Prostate gland (tissue), 2 donors: Measurements from ENCODE around the gene SEC14L6. TPM values are rescaled to one million over a fixed set of nuclear protein-coding genes. Genes with fewer than 3 reads are reported as not detected.
"Not testable (repeated sequence)": the region's sequence is repeated elsewhere in the genome, so short reads cannot be mapped to it uniquely, and the experiment has no call there.

ENCODE experiments used
- DNase-seq: peaks from one replicate; pipeline ENCODE4 v3.0.0-alpha.2; 2019; ENCODE audit warnings: low spot score
- H3K27ac ChIP-seq, 2 donors: fragments of 200-600 bp; sonication (generic); 2 replicates each; pipeline ENCODE4 v1.5.1; 2017 to 2019
- H3K27me3 ChIP-seq: fragments of 200-600 bp; sonication (generic); replicated peaks from 2 replicates; pipeline ENCODE4 v1.5.1; 2019; ENCODE audit not compliant: insufficient read depth
- H3K36me3 ChIP-seq, 2 donors: fragments of 200-600 bp; sonication (generic); 1 replicate in 1 of 2; 2 replicates in 1 of 2; pipeline versions ENCODE4 v1.5.1 to v1.8.1; 2017 to 2019
- H3K4me1 ChIP-seq: fragments of 200-600 bp; sonication (generic); replicated peaks from 2 replicates; pipeline ENCODE4 v1.5.1; 2019
- H3K4me3 ChIP-seq, 2 donors: fragments of 200-600 bp; sonication (generic); 2 replicates each; pipeline ENCODE4 v1.5.1; 2017 to 2019
- H3K9me3 ChIP-seq: fragments of 200-600 bp; sonication (generic); 2 replicates; pipeline ENCODE4 v1.5.1; 2017
- POLR2A ChIP-seq: fragments of 450-650 bp; IDR thresholded peaks from one replicate; pipeline ENCODE4 v1.6.1; 2016; ENCODE audit warnings: antibody characterized with exemption, mild to moderate bottlenecking
- POLR2AphosphoS5 ChIP-seq: sonication (generic); formaldehyde crosslinking; IDR thresholded peaks from one replicate; pipeline ENCODE4 v1.6.1; 2017; ENCODE audit warnings: antibody characterized with exemption
- WGBS: methylation state at CpG from one replicate; pipeline ENCODE4 v1.1.5; 2018; 5-methylcytosine and 5-hydroxymethylcytosine counted together
- intact Hi-C: fragments of 100-400 bp; cut with DNase I; formaldehyde crosslinking; loops from one replicate; pipeline ENCODE4 v1.14.2; 2022
- total RNA-seq, 2 donors: library from RNA; depleted of rRNA; stranded (reverse); fragments of >200 nt; gene quantifications; one replicate each; pipeline ENCODE4 v1.1.0, GENCODE V29; 2016
- TF ChIP-seq, protein P1 (sequence below), 4 experiments: fragments of 200-600 bp in 2 of 4; fragments of 450-650 bp in 2 of 4; sonication (generic) in 2 of 4; IDR thresholded peaks; 1 replicate in 3 of 4; 2 replicates in 1 of 4; pipeline ENCODE4 v1.5.1; 2016 to 2019; ENCODE audit warnings: antibody characterized with exemption in 4 of 4, mild to moderate bottlenecking in 2 of 4, moderate library complexity in 2 of 4

The SEC14L6 gene
- total RNA-seq, 2 donors from 2014 or later = 0.23 to 22.9 TPM

DNA sequence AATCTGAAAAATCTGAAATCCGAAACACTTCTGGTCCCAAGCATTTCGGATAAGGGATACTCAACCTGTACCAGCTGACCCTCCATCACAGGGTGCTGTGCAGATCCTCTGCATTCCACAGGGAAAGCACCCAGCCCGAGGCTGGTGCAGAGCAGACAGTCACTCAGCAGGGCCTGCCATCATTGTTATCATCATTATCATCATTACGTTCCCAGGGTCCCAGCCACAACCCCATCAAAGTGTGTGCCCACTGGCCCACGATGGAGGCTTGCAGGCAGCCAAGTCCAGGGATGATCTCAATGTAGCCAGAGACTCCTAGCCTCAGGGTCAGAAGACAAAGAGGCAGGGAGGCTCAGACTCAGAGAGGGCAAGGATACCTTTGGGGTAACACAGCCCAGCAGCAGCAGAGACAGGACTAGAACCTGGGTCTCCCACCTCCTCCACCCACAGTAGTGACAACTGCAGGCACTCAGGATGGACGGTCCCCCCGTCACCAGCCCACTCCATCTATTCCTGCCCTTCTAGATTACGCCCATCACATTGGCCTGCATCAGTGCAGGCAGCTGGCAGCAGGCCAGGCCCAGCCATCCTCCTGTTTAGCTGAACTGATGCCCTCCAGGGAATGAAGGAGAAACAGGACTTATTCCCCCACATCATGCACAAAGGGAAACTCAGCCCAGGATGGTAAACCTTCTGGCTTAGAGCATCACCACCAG lies 17.7 kb upstream of the SEC14L6 start:
- DNase-seq = no peak
- H3K36me3 ChIP-seq = no peaks in the 10 kb centered on the region
- TF ChIP-seq, protein P1, sequence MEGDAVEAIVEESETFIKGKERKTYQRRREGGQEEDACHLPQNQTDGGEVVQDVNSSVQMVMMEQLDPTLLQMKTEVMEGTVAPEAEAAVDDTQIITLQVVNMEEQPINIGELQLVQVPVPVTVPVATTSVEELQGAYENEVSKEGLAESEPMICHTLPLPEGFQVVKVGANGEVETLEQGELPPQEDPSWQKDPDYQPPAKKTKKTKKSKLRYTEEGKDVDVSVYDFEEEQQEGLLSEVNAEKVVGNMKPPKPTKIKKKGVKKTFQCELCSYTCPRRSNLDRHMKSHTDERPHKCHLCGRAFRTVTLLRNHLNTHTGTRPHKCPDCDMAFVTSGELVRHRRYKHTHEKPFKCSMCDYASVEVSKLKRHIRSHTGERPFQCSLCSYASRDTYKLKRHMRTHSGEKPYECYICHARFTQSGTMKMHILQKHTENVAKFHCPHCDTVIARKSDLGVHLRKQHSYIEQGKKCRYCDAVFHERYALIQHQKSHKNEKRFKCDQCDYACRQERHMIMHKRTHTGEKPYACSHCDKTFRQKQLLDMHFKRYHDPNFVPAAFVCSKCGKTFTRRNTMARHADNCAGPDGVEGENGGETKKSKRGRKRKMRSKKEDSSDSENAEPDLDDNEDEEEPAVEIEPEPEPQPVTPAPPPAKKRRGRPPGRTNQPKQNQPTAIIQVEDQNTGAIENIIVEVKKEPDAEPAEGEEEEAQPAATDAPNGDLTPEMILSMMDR (IDR thresholded peaks at IDR 0.05) = no peak
- TF ChIP-seq POLR2AphosphoS5 (no peak), POLR2A (no peak)
- H3K9me3 ChIP-seq = no peaks in the 10 kb centered on the region
- no peak overlapping the region for H3K27ac ChIP-seq
- no peak overlapping the region for H3K4me3 ChIP-seq
- no peaks in the 10 kb centered on the region for H3K27me3 ChIP-seq
- 72% methylated on average over 8 of the region's 8 CpGs for WGBS
- intact Hi-C loops = no loop called here
- H3K4me1 ChIP-seq = no peaks in the 10 kb centered on the region

DNA sequence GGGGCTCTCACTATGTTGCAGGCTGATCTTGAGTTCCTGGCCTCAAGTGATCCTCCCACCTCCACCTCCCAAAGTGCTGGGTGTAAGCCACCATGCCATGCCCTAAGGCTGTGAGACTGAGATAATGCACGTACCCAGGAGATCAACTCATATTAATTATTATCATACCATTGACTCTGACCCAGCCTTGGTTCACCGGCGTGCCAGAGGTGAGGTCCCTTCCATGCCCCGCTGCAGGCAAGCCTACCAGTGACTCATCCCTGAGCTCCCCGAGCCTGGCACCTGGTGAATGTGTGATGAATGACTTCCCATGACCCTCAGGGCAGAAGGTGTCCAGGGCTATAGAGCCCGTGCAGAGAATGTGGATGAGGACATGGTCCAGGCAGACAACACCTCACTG lies 15.8 kb upstream of the SEC14L6 start:
- Histone ChIP-seq H3K27ac (no peak overlapping the region), H3K27me3 (no peaks in the 10 kb centered on the region), H3K4me3 (no peak overlapping the region), H3K36me3 (no peaks in the 10 kb centered on the region), H3K4me1 (no peaks in the 10 kb centered on the region), H3K9me3 (no peaks in the 10 kb centered on the region)
- 80% methylated on average over 6 of the region's 6 CpGs for whole genome bisulfite sequencing
- no peak for DNase-seq
- TF ChIP-seq, protein P1 (IDR thresholded peaks at IDR 0.05) = no peak
- TF ChIP-seq POLR2AphosphoS5 (no peak), POLR2A (no peak)
- intact Hi-C loops = no loop called here

- TF ChIP-seq POLR2AphosphoS5 = no peak
- TF ChIP-seq, protein P1 (IDR thresholded peaks at IDR 0.05) = no peak
- no peak for TF ChIP-seq POLR2A
These were observed 15.1 kb upstream of the SEC14L6 start for GRCh38 chr22:30561402-30562189.

DNA sequence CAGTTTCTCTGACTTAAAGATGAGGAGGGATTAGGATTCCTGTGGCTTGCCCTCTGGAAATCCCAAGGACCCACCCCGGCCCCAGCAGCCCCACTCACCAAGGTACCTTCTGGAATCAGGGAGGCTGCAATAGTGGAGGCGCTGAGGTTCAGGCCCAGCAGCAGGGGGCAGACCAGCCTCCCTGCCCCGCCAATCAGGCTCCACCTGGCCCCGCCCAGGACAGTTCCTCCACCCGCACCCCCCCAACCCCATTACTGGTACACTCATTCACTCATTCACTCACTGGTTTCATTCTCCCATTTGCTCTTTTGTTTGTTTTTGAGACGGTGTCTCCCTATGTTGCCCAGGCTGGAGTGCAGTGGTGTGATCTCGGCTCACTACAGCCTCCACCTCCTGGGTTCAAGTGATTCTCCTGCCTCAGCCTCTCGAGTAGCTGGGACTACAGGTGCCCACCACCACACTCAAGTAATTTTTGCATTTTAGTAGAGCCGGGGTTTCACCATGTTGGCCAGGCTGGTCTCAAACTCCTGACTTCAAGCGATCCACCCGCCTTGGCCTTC lies 14.2 kb upstream of the SEC14L6 start:
- H3K9me3 ChIP-seq, H3K36me3 ChIP-seq, DNase-seq, H3K27ac ChIP-seq, H3K27me3 ChIP-seq, H3K4me1 ChIP-seq, intact Hi-C loops, H3K4me3 ChIP-seq: not testable (repeated sequence)
- WGBS = 90% methylated on average over 11 of the region's 11 CpGs

More at GRCh38 chr22:30561402-30562189, 15.1 kb upstream of the SEC14L6 start:
- H3K4me1 ChIP-seq = no peaks in the 10 kb centered on the region
- H3K27ac ChIP-seq = no peak overlapping the region
- intact Hi-C loops = no loop called here
- H3K4me3 ChIP-seq = no peak overlapping the region
- no peaks in the 10 kb centered on the region for H3K9me3 ChIP-seq
- 69% methylated on average over 10 of the region's 10 CpGs for WGBS
- no peaks in the 10 kb centered on the region for H3K27me3 ChIP-seq
- DNase-seq = no peak
- no peaks in the 10 kb centered on the region for H3K36me3 ChIP-seq

DNA sequence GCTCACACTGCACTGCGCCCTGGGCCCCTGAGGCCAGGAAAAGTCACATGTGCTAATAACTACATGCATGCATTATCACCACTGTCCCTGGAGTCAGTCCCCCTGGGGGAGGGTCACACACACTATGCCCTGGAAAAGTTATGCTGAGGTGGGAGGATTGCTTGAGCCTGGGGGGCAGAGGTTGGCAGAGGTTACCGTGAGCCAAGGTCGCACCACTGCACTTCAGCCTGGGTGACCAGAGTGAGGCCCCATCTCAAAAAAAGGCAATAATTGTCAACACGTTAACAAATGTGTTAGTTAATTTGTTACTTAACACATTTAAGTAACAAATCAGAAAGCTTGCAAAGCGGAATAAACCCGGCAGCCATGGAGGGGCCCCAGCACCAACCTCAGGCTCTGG lies 13.3 kb upstream of the SEC14L6 start:
- WGBS = 86% methylated on average over 6 of the region's 6 CpGs
- Histone ChIP-seq H3K27me3 (no peaks in the 10 kb centered on the region), H3K36me3 (no peaks in the 10 kb centered on the region), H3K9me3 (no peaks in the 10 kb centered on the region), H3K4me3 (no peak overlapping the region), H3K4me1 (no peaks in the 10 kb centered on the region), H3K27ac (no peak overlapping the region)
- TF ChIP-seq, protein P1 (IDR thresholded peaks at IDR 0.05) = no peak
- TF ChIP-seq POLR2A (no peak), POLR2AphosphoS5 (no peak)
- DNase-seq = no peak
- intact Hi-C loops = no loop called here
